ENCODE results near the gene MBNL3. TPM values are rescaled to one million over a fixed set of nuclear protein-coding genes. Genes with fewer than 3 reads are reported as not detected.

MBNL3 gene
- total and polyA plus RNA-seq, 2 donors (not counting 3 experiments of a cell fraction or from before 2014, with no cell fraction given): 1.8 to 5.6 TPM

GRCh38 chrX:132488180-132488705 is 595 bp downstream of the MBNL3 start:
- BruUV-seq (replicated peaks): TSS peak; percentile 39
- Histone ChIP-seq H3K4me3 (replicated peaks in 1 of 3; ENCODE audit: insufficient read depth in 1 of 3, low read depth in 1 of 3, low read length in 3 of 3) (peak overlapping the region; percentile 53 to 81 (median 55)), H3K9me3 (replicated peaks; ENCODE audit: control insufficient read depth, insufficient read depth, low read length) (no peaks in the 10 kb centered on the region), H3K4me1 (ENCODE audit: control insufficient read depth, extremely low read depth, insufficient read depth, low read length) (peaks cover 3% of the 10 kb centered on the region), H3K27me3 (ENCODE audit: control insufficient read depth in 2 of 2, insufficient read depth in 2 of 2, low read length in 2 of 2) (peaks cover 0 to 7% of the 10 kb centered on the region in 2 experiments), H2AFZ (ENCODE audit: low read depth, low read length) (peak overlapping the region; percentile 79), H4K20me1 (replicated peaks; ENCODE audit: control insufficient read depth, extremely low read depth, insufficient read depth, low read length) (no peaks in the 10 kb centered on the region), H3K9ac (replicated peaks; ENCODE audit: extremely low read depth, insufficient read depth, low read length) (peak overlapping the region; percentile 77), H3K36me3 (ENCODE audit: control insufficient read depth in 2 of 2, extremely low read depth in 1 of 2, insufficient read depth in 2 of 2, low read length in 2 of 2) (no peaks in the 10 kb centered on the region), H3K79me2 (ENCODE audit: control insufficient read depth, insufficient read depth, low read length) (no peaks in the 10 kb centered on the region), H3K4me2 (ENCODE audit: insufficient read depth, low read length) (peak overlapping the region; percentile 87), H3K27ac (ENCODE audit: insufficient read depth, low read depth, low read length) (peak overlapping the region; percentile 50), H3K9me1 (replicated peaks; ENCODE audit: control insufficient read depth, extremely low read depth, insufficient read depth, low read length) (no peaks in the 10 kb centered on the region)
- dilution Hi-C loops (cut with MboI; ENCODE audit: extremely low pct_ligation_motif_present, low sequenced_read_pairs) (no loop called here), intact Hi-C loops (cut with micrococcal nuclease) (loop anchor here (10.0 kb wide), 4 partner anchors 127 to 653 kb away; no protein-coding TSS in a partner anchor)
- ChIA-PET CTCF (interaction anchor here (1.0 to 1.6 kb wide), 3 partner anchors 11 to 196 kb away, joined by 3 to 6 read pairs (median 3); no protein-coding TSS in a partner anchor), POLR2A (no interaction called here)
- TF ChIP-seq GATA2 (IDR thresholded peaks at IDR 0.05; ENCODE audit: insufficient read depth, insufficient read length, low read depth, low read length) (no peak), MAX (IDR thresholded peaks at IDR 0.05; ENCODE audit: insufficient read depth, insufficient read length) (no peak), POLR2AphosphoS5 (IDR thresholded peaks at IDR 0.05; ENCODE audit: insufficient read depth, low read depth, low read length) (no peak), MYC (IDR thresholded peaks at IDR 0.05; ENCODE audit: low read depth, low read length) (no peak), JUN (IDR thresholded peaks at IDR 0.05; ENCODE audit: borderline replicate concordance, insufficient read depth, insufficient read length, low read depth) (no peak), EZH2 (IDR thresholded peaks at IDR 0.05; ENCODE audit: borderline replicate concordance, low read depth, low read length, severe bottlenecking) (no peak), FOS (IDR thresholded peaks at IDR 0.05; ENCODE audit: borderline replicate concordance, insufficient read depth, low read length) (no peak), POLR2A (IDR thresholded peaks at IDR 0.05; ENCODE audit: low read depth, low read length) (no peak)
- TF ChIP-seq, protein P1, sequence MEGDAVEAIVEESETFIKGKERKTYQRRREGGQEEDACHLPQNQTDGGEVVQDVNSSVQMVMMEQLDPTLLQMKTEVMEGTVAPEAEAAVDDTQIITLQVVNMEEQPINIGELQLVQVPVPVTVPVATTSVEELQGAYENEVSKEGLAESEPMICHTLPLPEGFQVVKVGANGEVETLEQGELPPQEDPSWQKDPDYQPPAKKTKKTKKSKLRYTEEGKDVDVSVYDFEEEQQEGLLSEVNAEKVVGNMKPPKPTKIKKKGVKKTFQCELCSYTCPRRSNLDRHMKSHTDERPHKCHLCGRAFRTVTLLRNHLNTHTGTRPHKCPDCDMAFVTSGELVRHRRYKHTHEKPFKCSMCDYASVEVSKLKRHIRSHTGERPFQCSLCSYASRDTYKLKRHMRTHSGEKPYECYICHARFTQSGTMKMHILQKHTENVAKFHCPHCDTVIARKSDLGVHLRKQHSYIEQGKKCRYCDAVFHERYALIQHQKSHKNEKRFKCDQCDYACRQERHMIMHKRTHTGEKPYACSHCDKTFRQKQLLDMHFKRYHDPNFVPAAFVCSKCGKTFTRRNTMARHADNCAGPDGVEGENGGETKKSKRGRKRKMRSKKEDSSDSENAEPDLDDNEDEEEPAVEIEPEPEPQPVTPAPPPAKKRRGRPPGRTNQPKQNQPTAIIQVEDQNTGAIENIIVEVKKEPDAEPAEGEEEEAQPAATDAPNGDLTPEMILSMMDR (IDR thresholded peaks at IDR 0.05; ENCODE audit: extremely low read depth in 1 of 2, insufficient read depth in 1 of 2, low read depth in 1 of 2, low read length in 2 of 2): no peak
- FAIRE-seq (peak; percentile 58), DNase-seq (ENCODE audit: low read depth, low spot score) (peak; percentile 37)
